Measurements from ENCODE around the gene PA2G4. TPM values are rescaled to one million over a fixed set of nuclear protein-coding genes. Genes with fewer than 3 reads are reported as not detected.
A peak's percentile ranks its signal among the peaks of the same experiment; 100 is the strongest.

PA2G4 gene
- total RNA-seq, 1 experiment from 2014 or later = 205 TPM

DNA sequence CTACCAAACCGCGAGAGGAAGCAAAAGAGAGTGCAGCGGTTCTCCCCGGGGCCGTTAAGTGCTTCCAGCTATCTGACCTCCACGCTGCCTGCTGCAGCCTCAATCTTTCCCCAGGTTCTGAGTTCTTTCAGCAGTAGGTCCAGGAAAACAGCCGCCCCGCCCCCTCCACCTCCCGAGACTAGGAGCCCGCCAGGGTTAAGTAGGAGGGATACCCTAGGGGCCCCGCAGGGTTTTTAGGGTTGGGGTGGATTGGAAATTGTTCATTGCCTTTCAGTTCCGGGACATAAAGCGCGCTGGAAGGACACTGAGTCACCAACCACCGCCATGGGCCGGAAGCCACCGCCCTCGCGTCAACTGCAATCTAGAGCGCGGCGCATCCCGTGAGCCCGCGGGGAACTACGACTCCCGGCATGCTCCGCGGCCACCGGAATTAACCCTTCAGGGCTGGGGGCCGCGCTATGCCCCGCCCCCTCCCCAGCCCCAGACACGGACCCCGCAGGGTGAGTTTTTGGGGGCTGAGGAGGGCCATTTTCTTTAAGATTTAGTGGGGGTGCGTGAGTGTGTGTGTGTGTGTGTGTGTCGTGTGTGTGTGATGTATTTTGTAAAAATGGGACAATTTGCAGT, 47.9 kb downstream of the PA2G4 start, which contains the start of gene MYL6B:
Gene MYL6B (plus strand): TSS at position 456 of the 624 bp plus-strand sequence. CDS start 1,332 bp downstream, outside the sequence.
- Mint-ChIP-seq H3K36me3 (ENCODE audit: insufficient read depth, unreplicated experiment) (peaks cover 16% of the 10 kb centered on the region), H3K27ac (ENCODE audit: low read depth, unreplicated experiment) (peak within 1 kb of the TSS; percentile 62), H3K4me1 (ENCODE audit: insufficient read depth, unreplicated experiment) (peaks cover 18% of the 10 kb centered on the region), H3K9me3 (ENCODE audit: unreplicated experiment) (no peaks in the 10 kb centered on the region), H3K27me3 (ENCODE audit: insufficient read depth, unreplicated experiment) (no peaks in the 10 kb centered on the region), H3K4me3 (ENCODE audit: unreplicated experiment) (peak within 1 kb of the TSS; percentile 75)
- intact Hi-C loops (cut with micrococcal nuclease) = loop anchor here (5.0 kb wide), 1 partner anchor 35 kb away; the partner anchor contains the start of genes RPL41 and ZC3H10
- CTCF ChIA-PET = interaction anchor here (0.7 to 1.3 kb wide), 5 partner anchors 10 to 415 kb away, joined by 3 to 5 read pairs (median 3); no protein-coding TSS in a partner anchor
- no TSS peak for BruUV-seq (replicated peaks)
- TF ChIP-seq, protein P1, sequence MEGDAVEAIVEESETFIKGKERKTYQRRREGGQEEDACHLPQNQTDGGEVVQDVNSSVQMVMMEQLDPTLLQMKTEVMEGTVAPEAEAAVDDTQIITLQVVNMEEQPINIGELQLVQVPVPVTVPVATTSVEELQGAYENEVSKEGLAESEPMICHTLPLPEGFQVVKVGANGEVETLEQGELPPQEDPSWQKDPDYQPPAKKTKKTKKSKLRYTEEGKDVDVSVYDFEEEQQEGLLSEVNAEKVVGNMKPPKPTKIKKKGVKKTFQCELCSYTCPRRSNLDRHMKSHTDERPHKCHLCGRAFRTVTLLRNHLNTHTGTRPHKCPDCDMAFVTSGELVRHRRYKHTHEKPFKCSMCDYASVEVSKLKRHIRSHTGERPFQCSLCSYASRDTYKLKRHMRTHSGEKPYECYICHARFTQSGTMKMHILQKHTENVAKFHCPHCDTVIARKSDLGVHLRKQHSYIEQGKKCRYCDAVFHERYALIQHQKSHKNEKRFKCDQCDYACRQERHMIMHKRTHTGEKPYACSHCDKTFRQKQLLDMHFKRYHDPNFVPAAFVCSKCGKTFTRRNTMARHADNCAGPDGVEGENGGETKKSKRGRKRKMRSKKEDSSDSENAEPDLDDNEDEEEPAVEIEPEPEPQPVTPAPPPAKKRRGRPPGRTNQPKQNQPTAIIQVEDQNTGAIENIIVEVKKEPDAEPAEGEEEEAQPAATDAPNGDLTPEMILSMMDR (IDR thresholded peaks at IDR 0.05; ENCODE audit: unreplicated experiment) = no peak
- POLR2A ChIA-PET = interaction anchor here (0.5 to 3.0 kb wide), 13 partner anchors 10 to 208 kb away, joined by 3 to 39 read pairs (median 5); partner anchors contain the start of genes ESYT1, SMARCC2, STAT2 and ZC3H10
- DNase-seq (ENCODE audit: unreplicated experiment) = peak; percentile 93

DNA sequence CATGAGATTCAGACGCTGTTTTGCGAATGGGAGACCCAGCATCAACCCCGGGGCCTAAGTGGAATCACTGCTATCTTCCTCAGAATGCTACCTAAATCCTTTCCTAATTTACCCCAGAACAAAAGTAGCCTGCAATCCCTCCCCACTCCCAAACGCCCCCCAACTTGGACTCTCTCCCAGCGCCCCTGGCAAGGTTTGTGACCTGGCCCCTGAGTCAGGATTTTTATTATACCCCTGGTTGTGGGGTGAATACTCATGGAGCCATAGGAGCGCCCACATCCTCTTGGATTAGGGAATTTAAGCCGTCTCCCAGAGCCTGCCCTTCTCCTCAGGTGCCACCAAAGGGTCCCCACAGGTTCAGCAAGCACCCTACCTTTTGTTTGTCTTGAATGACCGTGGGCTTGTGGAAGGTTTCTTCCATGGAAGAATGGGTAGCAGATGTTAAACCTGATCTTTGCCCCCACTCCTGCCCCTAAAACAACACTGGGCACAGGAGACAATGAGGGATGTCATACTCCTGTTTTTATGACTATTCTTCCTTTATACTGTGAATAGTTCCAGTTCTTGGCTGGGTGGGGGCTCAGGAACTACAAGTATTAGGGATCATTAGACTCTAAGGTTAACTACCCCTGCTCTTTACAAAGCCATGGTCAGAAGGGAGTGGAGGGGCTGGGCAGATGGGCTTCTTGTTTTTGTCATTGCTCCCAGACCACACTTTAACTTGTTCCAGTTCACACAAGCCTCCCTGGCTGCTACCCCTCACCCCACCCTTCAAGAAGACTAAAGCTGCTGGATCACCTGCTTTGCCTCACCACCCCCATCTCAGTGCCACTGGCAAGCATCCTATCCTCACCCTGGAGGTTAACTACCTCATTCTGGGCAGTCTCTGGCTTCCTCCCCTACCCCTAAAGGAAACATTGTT, 48.7 kb downstream of the PA2G4 start:
- CTCF ChIA-PET = no interaction called here
- TF ChIP-seq, protein P1 (IDR thresholded peaks at IDR 0.05; ENCODE audit: unreplicated experiment) = no peak
- intact Hi-C loops (cut with micrococcal nuclease) = loop anchor here (5.0 kb wide), 1 partner anchor 36 kb away; the partner anchor contains the start of genes RPL41 and ZC3H10
- Mint-ChIP-seq H3K4me3 (ENCODE audit: unreplicated experiment) (peak overlapping the region; percentile 75), H3K4me1 (ENCODE audit: insufficient read depth, unreplicated experiment) (peaks cover 18% of the 10 kb centered on the region), H3K27ac (ENCODE audit: low read depth, unreplicated experiment) (peak overlapping the region; percentile 62), H3K27me3 (ENCODE audit: insufficient read depth, unreplicated experiment) (no peaks in the 10 kb centered on the region), H3K9me3 (ENCODE audit: unreplicated experiment) (no peaks in the 10 kb centered on the region), H3K36me3 (ENCODE audit: insufficient read depth, unreplicated experiment) (peaks cover 19% of the 10 kb centered on the region)
- POLR2A ChIA-PET = interaction anchor here (0.6 to 2.8 kb wide), 4 partner anchors 25 to 311 kb away, joined by 3 to 39 read pairs (median 14); partner anchors contain the start of genes ESYT1 and SMARCC2
- BruUV-seq (replicated peaks) = TSS peak; percentile 32
- DNase-seq (ENCODE audit: unreplicated experiment) = no peak

DNA sequence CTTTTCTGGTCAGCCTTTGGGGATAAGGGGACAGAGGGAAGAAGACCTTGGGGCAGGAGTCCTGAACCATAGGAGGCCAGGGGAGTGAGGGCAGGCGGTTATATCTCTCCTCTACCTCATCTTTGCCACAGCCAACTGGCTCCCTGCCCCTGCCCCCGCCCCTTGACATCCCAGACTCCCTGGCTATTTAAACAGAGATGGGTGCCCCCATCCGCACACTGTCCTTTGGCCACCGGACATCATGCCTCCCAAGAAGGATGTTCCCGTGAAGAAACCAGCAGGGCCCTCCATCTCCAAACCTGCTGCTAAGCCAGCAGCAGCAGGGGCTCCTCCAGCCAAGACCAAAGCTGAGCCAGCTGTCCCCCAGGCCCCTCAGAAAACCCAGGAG, 49.3 kb downstream of the PA2G4 start:
- H3K4me3 Mint-ChIP-seq (ENCODE audit: unreplicated experiment) = peak overlapping the region; percentile 75
- H3K4me1 Mint-ChIP-seq (ENCODE audit: insufficient read depth, unreplicated experiment) = peaks cover 18% of the 10 kb centered on the region
- no peak for DNase-seq (ENCODE audit: unreplicated experiment)
- H3K9me3 Mint-ChIP-seq (ENCODE audit: unreplicated experiment) = no peaks in the 10 kb centered on the region
- peaks cover 25% of the 10 kb centered on the region for H3K36me3 Mint-ChIP-seq (ENCODE audit: insufficient read depth, unreplicated experiment)
- ChIA-PET CTCF (no interaction called here), POLR2A (interaction anchor here (0.6 to 2.8 kb wide), 4 partner anchors 26 to 310 kb away, joined by 3 to 16 read pairs (median 8); partner anchors contain the start of genes ESYT1 and SMARCC2)
- H3K27ac Mint-ChIP-seq (ENCODE audit: low read depth, unreplicated experiment) = no peak overlapping the region
- TF ChIP-seq, protein P1 (IDR thresholded peaks at IDR 0.05; ENCODE audit: unreplicated experiment) = no peak
- H3K27me3 Mint-ChIP-seq (ENCODE audit: insufficient read depth, unreplicated experiment) = no peaks in the 10 kb centered on the region
- intact Hi-C loops (cut with micrococcal nuclease) = loop anchor here (5.0 kb wide), 1 partner anchor 36 kb away; the partner anchor contains the start of genes RPL41 and ZC3H10
- BruUV-seq (replicated peaks) = no TSS peak

Data from MCF 10A (cell line).